GM10847 (cell line): ENCODE measurements around the gene KATNAL2.

Source experiments
- POLR2A ChIP-seq: IDR thresholded peaks from 2 replicates; pipeline ENCODE4 v1.6.1; 2011; ENCODE audit not compliant: insufficient read length; ENCODE audit errors: extremely low read depth

Gene KATNAL2

GRCh38 chr18:47151439-47151838, 234.0 kb downstream of the KATNAL2 start:
- TF ChIP-seq POLR2A, result no peak
